ENCODE results near the gene PPP1R37.

- TF ChIP-seq MXI1 (conservative IDR thresholded peaks at IDR 0.05; ENCODE audit: poor library complexity, severe bottlenecking), result no peak
- TF ChIP-seq, protein P1, sequence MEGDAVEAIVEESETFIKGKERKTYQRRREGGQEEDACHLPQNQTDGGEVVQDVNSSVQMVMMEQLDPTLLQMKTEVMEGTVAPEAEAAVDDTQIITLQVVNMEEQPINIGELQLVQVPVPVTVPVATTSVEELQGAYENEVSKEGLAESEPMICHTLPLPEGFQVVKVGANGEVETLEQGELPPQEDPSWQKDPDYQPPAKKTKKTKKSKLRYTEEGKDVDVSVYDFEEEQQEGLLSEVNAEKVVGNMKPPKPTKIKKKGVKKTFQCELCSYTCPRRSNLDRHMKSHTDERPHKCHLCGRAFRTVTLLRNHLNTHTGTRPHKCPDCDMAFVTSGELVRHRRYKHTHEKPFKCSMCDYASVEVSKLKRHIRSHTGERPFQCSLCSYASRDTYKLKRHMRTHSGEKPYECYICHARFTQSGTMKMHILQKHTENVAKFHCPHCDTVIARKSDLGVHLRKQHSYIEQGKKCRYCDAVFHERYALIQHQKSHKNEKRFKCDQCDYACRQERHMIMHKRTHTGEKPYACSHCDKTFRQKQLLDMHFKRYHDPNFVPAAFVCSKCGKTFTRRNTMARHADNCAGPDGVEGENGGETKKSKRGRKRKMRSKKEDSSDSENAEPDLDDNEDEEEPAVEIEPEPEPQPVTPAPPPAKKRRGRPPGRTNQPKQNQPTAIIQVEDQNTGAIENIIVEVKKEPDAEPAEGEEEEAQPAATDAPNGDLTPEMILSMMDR (IDR thresholded peaks at IDR 0.05; ENCODE audit: poor library complexity, severe bottlenecking), result peak; percentile 71
These were observed 94.6 kb downstream of the PPP1R37 start for GRCh38 chr19:45187421-45188100.
